GM19328 (cell line): ENCODE results near the gene KCNK16.
"Not testable (repeated sequence)": the region's sequence is repeated elsewhere in the genome, so short reads cannot be mapped to it uniquely, and the experiment has no call there.

ENCODE experiments used
- ATAC-seq: cut with Tn5 transposase; IDR thresholded peaks from one replicate; pipeline ENCODE4 v1.9.1; 2021; ENCODE audit warnings: mild to moderate bottlenecking, moderate library complexity; ENCODE audit not compliant: unreplicated experiment

The KCNK16 gene

DNA sequence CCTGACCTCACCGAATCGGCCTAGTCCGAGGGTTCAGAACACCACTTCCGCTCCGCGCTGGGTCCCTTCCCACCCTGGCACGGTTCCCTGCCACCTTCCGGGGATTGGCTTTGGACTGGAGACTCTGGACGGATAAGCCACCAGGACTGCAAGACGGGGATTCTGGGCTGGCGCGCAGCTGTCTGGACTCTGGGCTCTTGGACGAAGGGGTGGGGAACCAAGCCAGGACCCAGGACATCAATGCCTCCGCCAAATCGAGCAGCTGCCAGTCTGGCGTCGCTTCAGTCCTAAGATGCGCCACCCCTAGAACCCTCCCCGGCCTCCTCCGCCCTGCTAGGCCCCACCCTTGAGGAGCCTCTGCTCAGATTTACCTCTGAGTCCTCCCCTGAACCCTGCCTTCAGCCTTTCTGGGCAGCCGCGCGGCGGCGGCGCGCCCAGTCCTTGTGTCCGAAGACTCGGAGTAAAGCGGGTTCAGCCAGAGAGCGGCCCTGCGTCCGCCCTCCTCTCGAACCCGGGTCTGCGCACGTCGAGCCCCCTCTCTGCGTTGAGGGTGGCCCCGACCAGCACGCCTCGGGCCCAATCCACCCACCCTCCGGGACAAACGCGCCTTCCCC lies 9.5 kb downstream of the KCNK16 start:
- no peak for ATAC-seq

DNA sequence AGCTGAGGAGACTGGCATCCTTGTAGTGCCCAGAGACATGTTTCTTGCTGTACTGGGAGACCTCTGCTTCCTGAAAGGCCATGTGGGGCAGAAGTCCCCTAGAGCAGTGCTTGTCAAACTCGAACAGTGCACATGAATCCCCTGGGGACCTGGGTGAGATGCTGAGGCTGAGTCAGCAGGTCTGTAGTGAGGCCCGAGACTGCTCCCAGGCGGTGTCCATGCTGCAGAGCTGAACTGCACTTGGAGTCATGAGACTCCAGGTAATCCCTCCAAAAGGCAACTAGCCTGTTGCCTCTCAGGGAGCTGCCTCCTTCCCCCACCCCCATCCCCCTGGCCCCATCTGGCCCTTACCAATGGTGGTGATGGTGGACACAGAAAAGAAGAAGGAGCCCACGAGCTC lies 12.0 kb downstream of the KCNK16 start:
- ATAC-seq: no peak

DNA sequence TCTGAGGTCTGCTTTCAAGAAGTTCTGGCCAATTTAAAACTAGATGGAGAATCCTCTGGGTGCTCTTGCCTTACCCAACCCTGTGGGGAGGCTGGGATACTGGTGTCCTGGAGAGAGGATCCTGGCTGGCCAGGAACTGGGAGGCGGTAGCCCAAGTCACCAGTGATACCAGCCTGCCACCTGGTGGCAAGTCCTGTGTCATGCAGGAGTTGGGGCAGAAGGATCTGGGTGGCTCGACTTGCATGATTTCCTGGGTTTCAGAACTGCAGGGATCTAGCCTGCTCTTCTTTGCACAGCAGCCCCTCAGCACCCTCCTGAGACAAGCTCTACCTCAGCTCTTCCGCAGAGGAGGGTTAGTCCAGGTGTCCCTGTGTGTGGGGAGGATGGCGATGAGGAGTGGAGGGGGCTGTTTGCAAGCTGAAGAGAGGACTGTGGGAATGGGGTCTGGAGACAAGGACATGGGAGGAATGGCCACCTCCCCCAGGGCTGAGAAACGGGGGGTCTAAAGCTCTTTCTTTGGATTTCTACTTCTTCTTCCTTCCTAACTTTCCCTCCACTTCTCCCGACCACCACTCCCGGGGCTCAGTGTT lies 12.5 kb downstream of the KCNK16 start:
- ATAC-seq: no peak

DNA sequence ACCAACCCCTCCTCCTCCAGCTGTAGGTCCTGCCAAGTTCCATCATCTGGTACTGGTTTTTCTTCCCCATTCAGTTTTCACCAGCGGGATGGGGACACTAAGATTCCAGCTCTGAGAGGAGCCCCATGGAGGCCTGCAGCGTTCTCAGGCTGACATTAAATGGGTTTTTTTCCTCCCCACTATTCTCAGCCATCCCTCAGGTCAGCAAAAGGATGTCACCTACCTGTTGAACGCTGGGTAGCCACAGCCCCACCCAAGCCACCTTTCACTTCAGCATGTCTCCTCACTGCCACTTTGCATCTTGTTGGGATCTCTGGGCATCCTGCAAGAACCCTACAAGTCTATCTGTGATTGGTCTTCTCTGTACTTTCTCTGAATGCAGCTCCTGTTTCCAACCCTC lies 15.0 kb downstream of the KCNK16 start:
- ATAC-seq: no peak

DNA sequence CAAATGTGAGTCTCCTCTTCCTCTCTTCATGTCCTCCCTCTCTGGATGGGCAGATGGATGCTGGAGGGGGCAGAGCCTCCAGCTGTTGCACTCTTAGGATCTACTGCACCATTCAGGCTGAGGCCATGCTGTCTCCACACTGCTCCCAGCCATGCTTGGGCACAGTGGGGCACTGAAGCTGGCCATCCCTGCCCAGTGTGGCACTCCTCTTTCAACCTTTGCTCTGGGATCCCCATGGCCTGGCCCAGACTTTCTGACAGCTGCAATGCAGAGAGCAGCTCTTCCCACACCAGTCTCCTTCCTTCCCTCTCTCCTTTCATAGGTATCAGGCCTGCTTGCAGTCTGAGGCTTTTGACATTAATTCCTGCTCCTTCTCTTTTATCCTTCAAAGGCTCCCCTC lies 17.6 kb downstream of the KCNK16 start:
- ATAC-seq: no peak

DNA sequence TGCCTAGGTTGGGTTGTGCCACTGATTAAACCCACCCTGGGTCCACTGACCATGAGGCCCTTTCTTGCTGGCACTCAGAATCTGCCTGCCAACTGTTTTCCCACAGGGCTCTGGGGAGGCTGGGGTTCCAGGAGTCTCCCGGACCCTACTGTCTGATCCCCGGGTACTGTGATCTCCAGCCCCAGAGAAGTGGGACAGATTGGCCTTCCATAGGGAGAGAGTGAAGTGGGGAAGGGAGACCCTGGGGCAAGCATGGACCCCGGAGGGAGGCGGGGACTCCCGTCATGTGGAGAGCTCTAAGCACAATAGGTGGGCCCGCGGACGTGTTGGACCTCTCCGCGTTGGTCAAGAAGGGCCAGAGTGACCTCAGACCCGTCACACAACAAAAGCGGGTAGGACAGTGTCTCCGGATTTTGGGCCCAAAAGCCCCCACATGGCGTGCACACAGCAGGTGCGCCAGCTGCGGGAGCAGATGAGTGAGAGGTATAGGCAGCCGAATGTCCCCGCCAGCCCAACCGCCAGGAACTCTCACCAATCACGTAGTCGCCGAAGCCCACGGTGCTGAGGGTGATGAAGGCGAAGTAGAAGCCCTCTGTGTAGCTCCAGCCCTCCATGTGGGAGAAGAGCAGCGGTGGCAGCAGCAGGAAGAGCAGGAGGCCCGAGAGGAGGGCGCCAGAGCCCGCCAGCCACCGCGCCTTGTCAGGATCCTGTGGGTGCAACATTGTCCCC lies 18.9 kb downstream of the KCNK16 start:
- ATAC-seq: no peak

DNA sequence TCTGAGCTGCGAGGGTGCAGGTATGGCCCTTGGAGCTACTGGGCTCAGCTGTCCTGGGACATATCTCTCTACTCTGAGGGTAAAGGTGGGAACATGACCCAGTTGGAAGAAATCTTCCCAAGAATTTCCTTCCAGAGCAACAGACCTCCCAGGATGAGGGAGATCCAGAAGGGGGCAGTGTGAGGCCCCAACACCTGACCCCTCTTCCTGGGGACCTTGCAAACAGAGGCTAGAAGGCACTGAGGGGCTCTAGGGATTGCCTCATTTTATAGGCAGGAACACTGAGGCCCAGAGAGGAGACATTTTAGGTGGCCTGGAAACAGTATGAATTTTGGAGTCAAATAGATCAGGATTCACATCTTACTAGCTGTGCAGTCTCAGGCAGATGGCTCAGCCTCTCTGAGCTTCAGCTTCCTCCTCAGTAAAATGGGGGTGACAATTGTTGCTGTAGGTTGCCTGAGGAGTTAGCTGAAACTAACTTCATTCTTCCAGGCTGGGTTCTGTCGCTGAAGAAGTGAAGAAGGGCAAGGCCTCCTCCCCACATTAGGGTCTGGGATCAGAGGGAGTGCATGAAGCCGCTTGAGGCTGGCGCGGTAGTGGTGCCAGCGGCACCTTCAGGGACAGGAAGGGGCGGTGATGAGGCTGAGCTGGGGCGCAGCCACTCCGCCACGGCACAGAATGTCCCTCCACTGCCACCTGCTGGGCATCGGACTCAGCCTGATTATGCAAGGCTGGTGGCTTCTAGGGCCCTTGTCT lies 19.7 kb downstream of the KCNK16 start:
- ATAC-seq: peak; percentile 76

DNA sequence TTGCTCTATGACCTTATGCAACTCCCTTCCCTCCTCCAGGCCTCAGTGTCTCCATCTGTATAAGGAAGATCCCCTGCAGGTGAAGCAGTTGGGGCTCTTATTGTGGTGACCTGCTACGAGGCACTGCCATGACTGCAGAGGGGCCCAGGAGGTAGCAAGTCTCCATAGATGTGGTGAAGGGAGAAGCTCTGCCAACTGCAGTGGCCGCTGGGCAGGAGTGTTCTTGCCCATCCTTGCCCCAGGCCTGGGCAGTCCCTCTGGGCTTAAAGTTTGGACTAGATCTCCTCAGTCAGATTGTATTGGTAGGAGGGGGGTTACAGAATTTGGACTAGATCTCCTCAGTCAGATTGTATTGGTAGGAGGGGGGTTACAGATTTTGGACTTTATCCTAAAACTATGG lies 20.5 kb downstream of the KCNK16 start:
- ATAC-seq: no peak

DNA sequence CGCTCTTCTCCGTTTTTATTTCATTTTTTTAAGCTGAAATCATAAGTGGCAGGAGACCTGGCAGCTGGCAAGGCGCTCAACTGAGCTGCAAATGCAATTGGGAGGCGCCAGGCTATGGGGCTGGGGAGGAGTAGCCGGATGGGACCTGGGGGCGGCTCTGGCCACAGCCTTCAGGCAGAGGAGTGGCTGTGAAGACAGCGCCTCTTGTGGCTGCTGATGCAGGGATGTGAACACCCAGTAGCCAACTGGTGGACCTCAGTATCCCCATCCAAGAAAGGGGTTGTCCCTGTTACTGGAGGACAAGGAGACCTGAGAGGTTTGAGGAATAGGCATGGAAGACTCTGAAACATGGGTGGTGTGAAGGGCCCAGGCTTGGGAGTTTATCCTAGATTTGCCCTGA lies 20.9 kb downstream of the KCNK16 start:
- no peak for ATAC-seq

DNA sequence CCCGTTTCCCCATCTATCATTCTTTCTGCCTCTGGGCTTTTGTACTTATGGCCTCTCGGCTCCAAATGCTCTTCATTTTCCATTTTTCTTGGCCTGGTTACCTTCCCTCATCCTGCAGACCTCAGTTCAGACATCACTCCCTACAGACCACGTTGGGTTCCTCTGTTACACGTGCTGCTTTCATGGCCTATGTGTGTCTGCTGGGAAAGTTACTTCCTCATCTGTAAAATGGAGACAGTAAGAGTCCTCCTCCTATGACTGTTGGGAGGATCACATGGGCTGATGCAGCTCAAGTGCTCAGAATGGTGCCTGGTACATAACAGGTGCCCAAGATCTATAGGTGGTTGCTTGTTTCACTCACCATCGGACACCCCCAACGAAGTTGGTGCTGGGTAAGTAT lies 21.8 kb downstream of the KCNK16 start:
- ATAC-seq: no peak

DNA sequence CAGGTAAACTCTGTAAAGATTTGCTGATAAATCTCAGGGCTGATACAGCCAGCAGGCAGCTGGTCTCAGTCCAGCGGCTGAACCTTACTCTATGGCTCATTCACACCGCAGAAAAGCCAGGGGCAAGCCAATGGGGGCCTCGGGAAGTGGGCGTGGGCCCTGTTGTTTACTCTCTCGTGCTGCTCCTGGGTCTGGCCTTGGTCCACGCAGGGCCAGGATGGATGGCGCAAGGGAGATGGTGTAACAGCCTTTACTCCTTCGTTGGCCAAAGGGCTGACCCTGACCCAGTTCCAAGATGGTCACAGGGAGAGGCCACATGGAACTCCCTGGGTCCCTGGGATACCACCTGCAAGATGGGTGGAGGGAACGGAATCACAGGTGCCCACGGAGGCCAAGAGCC lies 24.4 kb downstream of the KCNK16 start:
- ATAC-seq: no peak

DNA sequence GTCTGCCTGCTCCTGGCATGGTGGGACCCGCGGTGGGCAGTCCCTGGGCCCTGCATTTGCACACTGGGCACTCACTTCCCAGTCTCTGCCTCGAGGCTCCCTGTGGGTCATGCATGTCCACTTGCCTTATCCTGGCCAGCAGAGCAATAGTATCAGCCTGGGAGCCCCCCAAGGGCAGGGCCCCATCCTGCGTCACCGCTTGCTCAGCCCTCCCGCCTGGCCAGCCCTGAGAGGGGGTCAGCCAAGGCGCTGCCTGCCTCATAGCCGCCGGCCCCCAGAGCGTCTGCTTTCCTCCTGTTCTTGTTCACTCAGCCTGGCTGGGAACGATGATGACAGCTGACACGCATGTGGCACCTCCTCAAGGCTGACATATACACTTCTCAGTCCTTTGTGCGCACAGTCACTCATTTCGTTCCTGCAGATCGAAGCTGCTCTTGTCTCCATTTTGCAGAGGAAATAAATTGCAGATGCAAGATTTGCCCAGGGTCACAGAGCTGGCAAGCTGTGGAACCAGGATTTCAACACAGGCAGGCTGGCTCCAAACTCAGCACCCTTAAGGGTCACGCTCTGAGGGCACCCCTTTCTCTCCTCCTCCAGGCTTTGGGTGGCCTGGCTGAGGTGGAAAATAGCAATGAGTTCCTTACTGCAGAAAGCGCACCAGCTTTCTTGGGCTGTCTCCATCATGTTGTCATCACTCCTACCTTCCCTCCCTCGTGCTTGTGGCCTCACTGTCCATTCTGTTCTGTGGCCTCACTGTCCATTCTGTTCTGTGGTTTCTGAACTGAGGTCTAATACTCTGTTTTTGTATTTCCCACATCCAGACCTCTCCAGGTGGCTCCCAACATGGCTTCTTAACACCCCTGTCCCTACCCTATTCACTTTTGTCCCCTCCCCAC lies 25.5 kb downstream of the KCNK16 start:
- no peak for ATAC-seq

DNA sequence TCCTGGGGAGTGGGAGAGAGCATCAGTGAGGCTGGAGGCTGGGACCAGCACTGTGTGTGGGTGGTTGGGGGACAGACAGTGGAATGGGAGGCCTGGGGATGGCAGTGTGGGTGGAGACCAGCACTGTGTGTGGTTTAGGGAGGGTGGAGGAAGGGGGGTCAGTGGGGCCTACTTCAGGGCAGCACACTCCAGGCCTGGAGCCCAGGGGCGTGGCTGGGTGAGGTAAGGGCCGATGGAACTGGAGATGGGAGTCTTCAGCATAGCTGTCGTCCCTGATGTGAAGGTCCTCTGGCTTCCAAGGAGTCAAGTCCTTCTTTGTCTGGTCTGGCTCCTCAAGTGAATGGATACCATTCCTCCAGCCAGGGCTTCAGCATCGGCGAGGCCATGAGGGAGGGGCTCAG lies 26.9 kb downstream of the KCNK16 start:
- ATAC-seq: no peak

DNA sequence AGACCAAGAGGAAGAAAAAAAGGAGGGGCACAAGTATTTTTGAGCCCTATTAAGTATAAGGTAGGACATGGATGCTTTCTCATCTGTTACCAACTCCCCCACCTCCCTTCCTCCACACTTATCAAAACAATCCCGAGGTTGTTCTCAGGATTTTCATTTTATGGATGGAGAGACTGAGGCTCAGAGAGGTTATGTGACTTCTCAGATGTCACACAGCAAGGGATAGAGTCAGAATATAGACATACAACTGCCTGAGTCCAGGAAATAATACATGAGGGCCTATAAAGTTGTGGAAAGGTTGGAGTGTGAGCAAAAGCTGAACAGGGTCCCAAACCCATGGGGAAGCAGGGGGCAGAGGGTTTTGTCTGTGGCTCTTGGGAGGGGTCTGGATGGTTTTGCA lies 27.6 kb downstream of the KCNK16 start:
- no peak for ATAC-seq

DNA sequence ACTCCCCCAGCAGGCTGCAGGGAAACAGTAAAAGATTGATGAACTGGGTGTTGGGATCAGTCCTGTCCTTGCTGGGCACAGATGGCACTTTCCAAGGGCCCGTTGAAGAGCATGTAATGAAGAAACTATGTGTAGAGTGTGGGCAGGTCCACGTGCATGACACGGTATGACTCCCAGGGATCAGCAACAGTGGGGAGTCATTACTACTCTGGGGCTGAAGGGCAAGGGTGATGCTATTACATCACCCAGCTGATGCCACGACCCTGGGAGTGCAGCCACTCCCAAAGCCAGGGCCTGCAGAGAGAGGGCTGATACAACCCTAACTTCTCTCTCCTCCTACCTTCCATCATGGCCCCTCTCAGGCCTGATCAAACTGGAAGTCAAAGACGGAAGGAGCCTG lies 28.4 kb downstream of the KCNK16 start:
- no peak for ATAC-seq

DNA sequence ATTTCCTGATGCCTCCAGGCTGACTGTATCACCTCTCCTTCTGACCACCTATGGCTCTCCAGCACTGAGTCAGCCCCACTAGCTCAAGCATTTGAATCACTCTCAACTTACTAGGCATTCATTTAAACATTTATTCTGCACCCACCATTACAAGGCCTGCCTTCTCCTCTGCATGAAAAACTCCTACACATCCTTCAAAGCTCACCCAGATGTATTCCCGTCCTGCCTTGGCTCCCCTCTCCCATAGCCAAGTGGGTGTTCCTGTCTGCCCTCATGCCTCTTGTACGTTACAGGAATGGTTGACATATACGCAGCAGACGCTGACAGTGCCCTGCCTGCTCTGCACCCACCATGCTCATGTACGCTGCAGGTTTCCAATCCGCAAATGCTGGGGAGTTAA lies 29.9 kb downstream of the KCNK16 start:
- no peak for ATAC-seq

DNA sequence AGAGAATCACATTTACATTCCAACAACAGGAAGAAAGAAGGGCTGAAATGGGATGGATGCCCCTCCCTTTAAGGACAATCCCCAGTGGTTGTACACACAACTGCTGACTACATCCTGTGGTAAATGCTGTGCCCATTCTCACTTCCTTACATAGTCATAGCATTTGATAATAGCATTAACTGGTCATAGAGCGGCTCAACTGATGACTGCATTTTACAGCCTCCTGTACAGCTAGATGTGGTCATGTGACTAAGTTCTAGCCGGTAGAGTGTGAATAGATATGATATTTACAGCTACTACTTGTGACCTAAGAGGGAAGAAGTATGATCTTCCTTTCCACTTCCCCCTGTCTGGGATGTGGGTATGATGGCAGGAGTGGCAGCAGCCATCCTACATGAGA lies 33.0 kb downstream of the KCNK16 start:
- ATAC-seq: no peak

DNA sequence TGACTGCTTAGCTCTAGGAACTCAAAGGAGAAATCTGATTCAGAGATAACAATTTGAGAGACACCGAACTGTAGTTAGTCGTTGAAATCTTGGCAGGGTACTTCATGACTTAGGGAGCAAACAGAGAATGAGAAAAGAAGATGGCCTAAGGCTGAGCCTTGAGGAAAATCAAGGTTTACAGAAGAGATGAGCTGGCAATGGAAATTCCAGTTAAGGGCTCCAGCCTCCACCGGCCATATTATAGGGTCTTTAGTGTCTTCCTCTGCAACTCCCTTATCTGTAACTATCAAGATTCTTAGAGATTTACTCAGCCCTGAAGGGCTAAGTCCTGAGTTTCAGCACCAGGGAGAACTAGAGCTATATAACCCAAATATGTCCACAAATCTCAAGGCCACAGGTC lies 34.9 kb downstream of the KCNK16 start:
- no peak for ATAC-seq

DNA sequence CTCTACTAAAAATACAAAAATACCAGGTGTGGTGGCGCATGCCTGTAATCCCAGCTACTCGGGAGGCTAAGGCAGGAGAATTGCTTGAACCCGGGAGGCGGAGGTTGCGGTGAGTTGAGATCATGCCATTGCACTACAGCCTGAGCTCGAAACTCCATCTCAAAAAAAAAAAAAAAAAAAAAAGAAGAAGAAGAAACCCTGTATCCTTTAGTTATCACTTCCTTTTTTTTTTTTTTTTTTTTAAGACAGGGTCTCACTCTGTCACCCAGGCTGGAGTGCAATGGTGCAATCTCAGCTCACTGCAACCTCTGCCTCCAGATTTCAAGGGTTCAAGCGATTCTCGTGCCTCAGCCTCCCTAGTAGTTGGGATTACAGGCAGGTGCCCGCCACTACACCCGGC lies 35.9 kb downstream of the KCNK16 start:
- not testable (repeated sequence) for ATAC-seq

DNA sequence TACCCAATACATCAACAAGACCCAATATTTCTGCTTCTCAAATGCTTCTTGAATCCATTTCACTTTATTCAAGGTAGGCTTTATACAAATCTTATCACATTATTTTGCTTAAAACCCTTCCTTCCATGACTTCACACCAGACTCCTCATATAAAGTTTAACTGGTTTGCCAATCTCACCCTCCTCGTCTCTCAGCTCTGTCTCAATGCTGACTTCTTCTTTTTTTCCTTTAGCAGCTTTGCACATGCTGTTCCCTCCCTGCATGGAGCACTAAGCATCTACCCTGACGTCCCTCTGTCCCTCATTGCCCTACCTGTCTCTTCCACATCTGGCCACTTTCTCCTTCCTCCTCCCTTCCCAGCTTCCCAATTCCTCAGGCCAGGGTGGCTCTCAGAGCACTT lies 39.7 kb downstream of the KCNK16 start:
- ATAC-seq: no peak
